Measurements from ENCODE around the gene LIX1L. TPM values are rescaled to one million over a fixed set of nuclear protein-coding genes. Genes with fewer than 3 reads are reported as not detected.

The LIX1L gene
- total and polyA plus RNA-seq, 2 of the 13 experiments (the other 11 are each of a cell fraction or from before 2014, with no cell fraction given) = 8.1 to 24.9 TPM

DNA sequence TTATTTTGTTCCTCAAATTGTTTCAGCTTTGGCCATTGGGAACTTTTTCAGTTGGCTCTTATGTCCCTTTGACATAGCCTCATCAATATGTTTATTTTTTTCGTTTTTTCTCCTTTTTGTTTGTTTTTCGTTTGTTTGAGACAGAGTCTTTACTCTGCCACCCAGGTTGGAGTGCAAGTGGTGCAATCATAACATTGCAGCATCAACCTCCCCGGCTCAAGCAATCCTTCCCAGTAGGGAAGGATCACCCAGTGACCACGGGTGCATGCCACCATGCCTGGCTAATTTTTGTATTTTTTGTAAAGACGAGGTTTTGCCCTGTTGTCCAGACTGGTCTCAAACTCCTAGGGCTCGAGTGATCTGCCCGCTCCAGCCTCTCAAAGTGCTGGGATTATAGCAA, 14.8 kb upstream of the LIX1L start (continued):
- TF ChIP-seq, protein P1, sequence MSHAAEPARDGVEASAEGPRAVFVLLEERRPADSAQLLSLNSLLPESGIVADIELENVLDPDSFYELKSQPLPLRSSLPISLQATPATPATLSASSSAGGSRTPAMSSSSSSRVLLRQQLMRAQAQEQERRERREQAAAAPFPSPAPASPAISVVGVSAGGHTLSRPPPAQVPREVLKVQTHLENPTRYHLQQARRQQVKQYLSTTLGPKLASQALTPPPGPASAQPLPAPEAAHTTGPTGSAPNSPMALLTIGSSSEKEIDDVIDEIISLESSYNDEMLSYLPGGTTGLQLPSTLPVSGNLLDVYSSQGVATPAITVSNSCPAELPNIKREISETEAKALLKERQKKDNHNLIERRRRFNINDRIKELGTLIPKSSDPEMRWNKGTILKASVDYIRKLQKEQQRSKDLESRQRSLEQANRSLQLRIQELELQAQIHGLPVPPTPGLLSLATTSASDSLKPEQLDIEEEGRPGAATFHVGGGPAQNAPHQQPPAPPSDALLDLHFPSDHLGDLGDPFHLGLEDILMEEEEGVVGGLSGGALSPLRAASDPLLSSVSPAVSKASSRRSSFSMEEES (CRISPR knock-in tag; IDR thresholded peaks at IDR 0.05) = no peak
- TF ChIP-seq HMG20B (CRISPR knock-in tag; conservative IDR thresholded peaks at IDR 0.05) (0 out of 2 replicates have a peak, but pooled peaks have one; percentile 41), MTA3 (CRISPR knock-in tag; IDR thresholded peaks at IDR 0.05) (no peak), MIER3 (CRISPR knock-in tag; IDR thresholded peaks at IDR 0.05; ENCODE audit: borderline replicate concordance) (peak; percentile 50; the same call in 1 of the 2 replicates), MEIS1 (CRISPR knock-in tag; IDR thresholded peaks at IDR 0.05; ENCODE audit: borderline replicate concordance) (no peak), SMAD9 (CRISPR knock-in tag; IDR thresholded peaks at IDR 0.05) (no peak), ZNF552 (CRISPR knock-in tag; IDR thresholded peaks at IDR 0.05; ENCODE audit: borderline replicate concordance) (no peak), ELF3 (CRISPR knock-in tag; IDR thresholded peaks at IDR 0.05) (peak; percentile 30; the same call in 1 of the 2 replicates), SRSF1 (optimal IDR thresholded peaks at IDR 0.05; ENCODE audit: low read depth, low read length) (no peak), ZMYM4 (CRISPR knock-in tag; IDR thresholded peaks at IDR 0.05) (no peak; the same call in 1 of the 2 replicates), ZSCAN20 (CRISPR knock-in tag; IDR thresholded peaks at IDR 0.05; ENCODE audit: borderline replicate concordance) (no peak), FOXM1 (CRISPR knock-in tag; IDR thresholded peaks at IDR 0.05) (no peak), DMAP1 (CRISPR knock-in tag; IDR thresholded peaks at IDR 0.05) (no peak), ELF1 (CRISPR knock-in tag; IDR thresholded peaks at IDR 0.05) (no peak), MAF1 (CRISPR knock-in tag; IDR thresholded peaks at IDR 0.05; ENCODE audit: borderline replicate concordance) (no peak), ZNF446 (CRISPR knock-in tag; IDR thresholded peaks at IDR 0.05) (no peak), PTBP1 (IDR thresholded peaks at IDR 0.05; ENCODE audit: low read depth, low read length, poor library complexity, severe bottlenecking) (no peak), ZBTB1 (CRISPR knock-in tag; IDR thresholded peaks at IDR 0.05; ENCODE audit: borderline replicate concordance) (no peak)
- TF ChIP-seq, protein P2, sequence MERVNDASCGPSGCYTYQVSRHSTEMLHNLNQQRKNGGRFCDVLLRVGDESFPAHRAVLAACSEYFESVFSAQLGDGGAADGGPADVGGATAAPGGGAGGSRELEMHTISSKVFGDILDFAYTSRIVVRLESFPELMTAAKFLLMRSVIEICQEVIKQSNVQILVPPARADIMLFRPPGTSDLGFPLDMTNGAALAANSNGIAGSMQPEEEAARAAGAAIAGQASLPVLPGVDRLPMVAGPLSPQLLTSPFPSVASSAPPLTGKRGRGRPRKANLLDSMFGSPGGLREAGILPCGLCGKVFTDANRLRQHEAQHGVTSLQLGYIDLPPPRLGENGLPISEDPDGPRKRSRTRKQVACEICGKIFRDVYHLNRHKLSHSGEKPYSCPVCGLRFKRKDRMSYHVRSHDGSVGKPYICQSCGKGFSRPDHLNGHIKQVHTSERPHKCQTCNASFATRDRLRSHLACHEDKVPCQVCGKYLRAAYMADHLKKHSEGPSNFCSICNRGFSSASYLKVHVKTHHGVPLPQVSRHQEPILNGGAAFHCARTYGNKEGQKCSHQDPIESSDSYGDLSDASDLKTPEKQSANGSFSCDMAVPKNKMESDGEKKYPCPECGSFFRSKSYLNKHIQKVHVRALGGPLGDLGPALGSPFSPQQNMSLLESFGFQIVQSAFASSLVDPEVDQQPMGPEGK (CRISPR knock-in tag; IDR thresholded peaks at IDR 0.05) = peak; percentile 45; the same call in 1 of the 2 replicates
- TF ChIP-seq, protein P3, sequence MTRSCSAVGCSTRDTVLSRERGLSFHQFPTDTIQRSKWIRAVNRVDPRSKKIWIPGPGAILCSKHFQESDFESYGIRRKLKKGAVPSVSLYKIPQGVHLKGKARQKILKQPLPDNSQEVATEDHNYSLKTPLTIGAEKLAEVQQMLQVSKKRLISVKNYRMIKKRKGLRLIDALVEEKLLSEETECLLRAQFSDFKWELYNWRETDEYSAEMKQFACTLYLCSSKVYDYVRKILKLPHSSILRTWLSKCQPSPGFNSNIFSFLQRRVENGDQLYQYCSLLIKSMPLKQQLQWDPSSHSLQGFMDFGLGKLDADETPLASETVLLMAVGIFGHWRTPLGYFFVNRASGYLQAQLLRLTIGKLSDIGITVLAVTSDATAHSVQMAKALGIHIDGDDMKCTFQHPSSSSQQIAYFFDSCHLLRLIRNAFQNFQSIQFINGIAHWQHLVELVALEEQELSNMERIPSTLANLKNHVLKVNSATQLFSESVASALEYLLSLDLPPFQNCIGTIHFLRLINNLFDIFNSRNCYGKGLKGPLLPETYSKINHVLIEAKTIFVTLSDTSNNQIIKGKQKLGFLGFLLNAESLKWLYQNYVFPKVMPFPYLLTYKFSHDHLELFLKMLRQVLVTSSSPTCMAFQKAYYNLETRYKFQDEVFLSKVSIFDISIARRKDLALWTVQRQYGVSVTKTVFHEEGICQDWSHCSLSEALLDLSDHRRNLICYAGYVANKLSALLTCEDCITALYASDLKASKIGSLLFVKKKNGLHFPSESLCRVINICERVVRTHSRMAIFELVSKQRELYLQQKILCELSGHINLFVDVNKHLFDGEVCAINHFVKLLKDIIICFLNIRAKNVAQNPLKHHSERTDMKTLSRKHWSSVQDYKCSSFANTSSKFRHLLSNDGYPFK (CRISPR knock-in tag; IDR thresholded peaks at IDR 0.05; ENCODE audit: borderline replicate concordance) = no peak
- TF ChIP-seq, protein P4, sequence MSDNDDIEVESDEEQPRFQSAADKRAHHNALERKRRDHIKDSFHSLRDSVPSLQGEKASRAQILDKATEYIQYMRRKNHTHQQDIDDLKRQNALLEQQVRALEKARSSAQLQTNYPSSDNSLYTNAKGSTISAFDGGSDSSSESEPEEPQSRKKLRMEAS (IDR thresholded peaks at IDR 0.05) = no peak
- TF ChIP-seq, protein P5, sequence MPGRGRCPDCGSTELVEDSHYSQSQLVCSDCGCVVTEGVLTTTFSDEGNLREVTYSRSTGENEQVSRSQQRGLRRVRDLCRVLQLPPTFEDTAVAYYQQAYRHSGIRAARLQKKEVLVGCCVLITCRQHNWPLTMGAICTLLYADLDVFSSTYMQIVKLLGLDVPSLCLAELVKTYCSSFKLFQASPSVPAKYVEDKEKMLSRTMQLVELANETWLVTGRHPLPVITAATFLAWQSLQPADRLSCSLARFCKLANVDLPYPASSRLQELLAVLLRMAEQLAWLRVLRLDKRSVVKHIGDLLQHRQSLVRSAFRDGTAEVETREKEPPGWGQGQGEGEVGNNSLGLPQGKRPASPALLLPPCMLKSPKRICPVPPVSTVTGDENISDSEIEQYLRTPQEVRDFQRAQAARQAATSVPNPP (CRISPR knock-in tag; IDR thresholded peaks at IDR 0.05) = no peak
- TF ChIP-seq, protein P6, sequence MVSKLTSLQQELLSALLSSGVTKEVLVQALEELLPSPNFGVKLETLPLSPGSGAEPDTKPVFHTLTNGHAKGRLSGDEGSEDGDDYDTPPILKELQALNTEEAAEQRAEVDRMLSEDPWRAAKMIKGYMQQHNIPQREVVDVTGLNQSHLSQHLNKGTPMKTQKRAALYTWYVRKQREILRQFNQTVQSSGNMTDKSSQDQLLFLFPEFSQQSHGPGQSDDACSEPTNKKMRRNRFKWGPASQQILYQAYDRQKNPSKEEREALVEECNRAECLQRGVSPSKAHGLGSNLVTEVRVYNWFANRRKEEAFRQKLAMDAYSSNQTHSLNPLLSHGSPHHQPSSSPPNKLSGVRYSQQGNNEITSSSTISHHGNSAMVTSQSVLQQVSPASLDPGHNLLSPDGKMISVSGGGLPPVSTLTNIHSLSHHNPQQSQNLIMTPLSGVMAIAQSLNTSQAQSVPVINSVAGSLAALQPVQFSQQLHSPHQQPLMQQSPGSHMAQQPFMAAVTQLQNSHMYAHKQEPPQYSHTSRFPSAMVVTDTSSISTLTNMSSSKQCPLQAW (CRISPR knock-in tag; IDR thresholded peaks at IDR 0.05) = no peak

Data from HepG2 (cell line).